Mesendoderm (in vitro differentiated cells): ENCODE results near the gene ICOS. TPM values are rescaled to one million over a fixed set of nuclear protein-coding genes. Genes with fewer than 3 reads are reported as not detected.

Experiments
- DNase-seq: peaks from one replicate; pipeline ENCODE4 v3.0.0; 2013
- H2AK5ac ChIP-seq: 2 replicates; pipeline ENCODE4 v1.6.1; 2013; ENCODE audit warnings: low read length, inconsistent platforms
- H2BK120ac ChIP-seq: 2 replicates; pipeline ENCODE4 v1.6.1; 2013; ENCODE audit warnings: low read depth, mild to moderate bottlenecking, low read length, moderate library complexity, mixed read lengths
- H2BK15ac ChIP-seq: replicated peaks from 2 replicates; pipeline ENCODE4 v1.6.1; 2013; ENCODE audit warnings: low read depth, mild to moderate bottlenecking, moderate library complexity
- H2BK5ac ChIP-seq: 2 replicates; pipeline ENCODE4 v1.6.1; 2013; ENCODE audit warnings: low read length, inconsistent platforms
- H3K18ac ChIP-seq: 2 replicates; pipeline ENCODE4 v1.6.1; 2013; ENCODE audit warnings: mild to moderate bottlenecking, low read length, mixed read lengths
- H3K23ac ChIP-seq: one replicate; pipeline ENCODE4 v1.6.1; 2013; ENCODE audit warnings: low read length
- H3K27ac ChIP-seq: 2 replicates; pipeline ENCODE4 v1.5.1; 2013; ENCODE audit warnings: low read depth, mild to moderate bottlenecking, inconsistent platforms, low read length, moderate library complexity
- H3K27me3 ChIP-seq: 2 replicates; pipeline ENCODE4 v1.6.1; 2013; ENCODE audit warnings: low read length, control low read depth, mild to moderate bottlenecking, inconsistent platforms; ENCODE audit not compliant: insufficient read depth, poor library complexity
- H3K36me3 ChIP-seq: 2 replicates; pipeline ENCODE4 v1.6.1; 2013; ENCODE audit warnings: low read length, inconsistent platforms; ENCODE audit not compliant: control insufficient read depth, insufficient read depth
- H3K4ac ChIP-seq: one replicate; pipeline ENCODE4 v1.6.1; 2013; ENCODE audit warnings: low read depth, mild to moderate bottlenecking, low read length, moderate library complexity
- H3K4me1 ChIP-seq: 2 replicates; pipeline ENCODE4 v1.6.1; 2013; ENCODE audit warnings: low read depth, low read length, inconsistent platforms; ENCODE audit not compliant: control insufficient read depth
- H3K4me2 ChIP-seq: 2 replicates; pipeline ENCODE4 v1.6.1; 2013; ENCODE audit warnings: low read length
- H3K4me3 ChIP-seq: 2 replicates; pipeline ENCODE4 v1.5.1; 2013; ENCODE audit warnings: mild to moderate bottlenecking, low read length
- H3K56ac ChIP-seq: one replicate; pipeline ENCODE4 v1.6.1; 2013; ENCODE audit warnings: low read length
- H3K79me1 ChIP-seq: 2 replicates; pipeline ENCODE4 v1.6.1; 2013; ENCODE audit warnings: low read length, inconsistent platforms
- H3K79me2 ChIP-seq: 2 replicates; pipeline ENCODE4 v1.6.1; 2013; ENCODE audit warnings: mild to moderate bottlenecking, low read length; ENCODE audit not compliant: control insufficient read depth, insufficient read depth
- H3K9ac ChIP-seq: 2 replicates; pipeline ENCODE4 v1.6.1; 2013; ENCODE audit warnings: low read length, inconsistent platforms
- H4K5ac ChIP-seq: one replicate; pipeline ENCODE4 v1.6.1; 2013; ENCODE audit warnings: low read length
- H4K8ac ChIP-seq: one replicate; pipeline ENCODE4 v1.6.1; 2013; ENCODE audit warnings: low read depth, mild to moderate bottlenecking, control low read depth, low read length, moderate library complexity
- WGBS: extraction: QIAGEN DNeasy Blood & Tissue Kit; methylation state at CpG from one replicate; pipeline ENCODE4 v1.1.7; 2013; ENCODE audit warnings: low lambda C conversion rate, missing lambda C conversion rate; ENCODE audit not compliant: insufficient coverage; ENCODE audit errors: extremely low coverage; 5-methylcytosine and 5-hydroxymethylcytosine counted together
- polyA plus RNA-seq, 2 experiments: library from polyadenylated mRNA; stranded (reverse); fragments of 200-250 nt; gene quantifications; one replicate each; pipeline ENCODE4 v1.2.3, GENCODE V29; 2013

ICOS gene, protein sequence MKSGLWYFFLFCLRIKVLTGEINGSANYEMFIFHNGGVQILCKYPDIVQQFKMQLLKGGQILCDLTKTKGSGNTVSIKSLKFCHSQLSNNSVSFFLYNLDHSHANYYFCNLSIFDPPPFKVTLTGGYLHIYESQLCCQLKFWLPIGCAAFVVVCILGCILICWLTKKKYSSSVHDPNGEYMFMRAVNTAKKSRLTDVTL
- polyA plus RNA-seq (2013, experiment 1 of 2), result 0.03 TPM
- 0.01 TPM for polyA plus RNA-seq (2013, experiment 2 of 2)

GRCh38 chr2:203936535-203936934 is at the start of gene ICOS:
Gene ICOS, plus strand, starts transcription at chr2:203936763. Its CDS starts 52 bp downstream, at chr2:203936815.
- no peak within 1 kb of the TSS for H3K27ac ChIP-seq
- no peak within 1 kb of the TSS for H3K23ac ChIP-seq
- no peaks in the 10 kb centered on the region for H3K36me3 ChIP-seq
- H3K79me1 ChIP-seq, result no peaks in the 10 kb centered on the region
- H3K79me2 ChIP-seq, result no peaks in the 10 kb centered on the region
- no peak within 1 kb of the TSS for H3K18ac ChIP-seq
- H2AK5ac ChIP-seq, result no peak within 1 kb of the TSS
- no peaks in the 10 kb centered on the region for H3K4me1 ChIP-seq
- no CpG with 5 or more reads among the region's 5 CpGs for WGBS
- H4K8ac ChIP-seq, result no peak within 1 kb of the TSS
- no peak within 1 kb of the TSS for H3K4ac ChIP-seq
- H3K56ac ChIP-seq, result no peak within 1 kb of the TSS
- H3K27me3 ChIP-seq, result no peaks in the 10 kb centered on the region
- H3K4me2 ChIP-seq, result no peak within 1 kb of the TSS
- no peak within 1 kb of the TSS for H2BK120ac ChIP-seq
- no peak within 1 kb of the TSS for H3K9ac ChIP-seq
- no peak for DNase-seq
- no peak within 1 kb of the TSS for H3K4me3 ChIP-seq
- no peak within 1 kb of the TSS for H2BK5ac ChIP-seq
- H2BK15ac ChIP-seq, result no peak within 1 kb of the TSS
- no peak within 1 kb of the TSS for H4K5ac ChIP-seq

DNA sequence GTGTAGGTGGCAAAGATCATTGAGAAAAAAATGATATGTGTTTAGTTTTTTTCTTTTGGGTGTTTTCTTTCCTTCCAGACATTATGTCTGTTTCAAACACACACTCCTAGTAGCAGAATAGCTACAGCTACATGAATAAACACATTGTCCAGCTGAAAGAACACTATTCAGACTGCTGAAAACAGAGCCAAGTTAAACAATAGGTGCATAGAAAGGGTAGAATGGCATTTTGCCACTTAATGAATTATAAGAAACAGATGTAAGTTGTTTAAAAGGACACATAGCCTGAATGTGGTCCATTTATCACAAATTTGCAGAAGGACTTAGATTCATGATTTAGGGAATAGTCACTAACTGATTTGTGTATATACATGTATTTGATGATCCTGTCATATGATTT is 48.9 kb upstream of the ICOS start:
- no peaks in the 10 kb centered on the region for H3K27me3 ChIP-seq
- no peak overlapping the region for H3K4me3 ChIP-seq
- H3K36me3 ChIP-seq, result no peaks in the 10 kb centered on the region
- H2AK5ac ChIP-seq, result no peak overlapping the region
- H2BK5ac ChIP-seq, result no peak overlapping the region
- H3K4me1 ChIP-seq, result no peaks in the 10 kb centered on the region
- no peak overlapping the region for H3K4ac ChIP-seq
- no peak overlapping the region for H2BK15ac ChIP-seq
- H3K79me2 ChIP-seq, result no peaks in the 10 kb centered on the region
- no peak overlapping the region for H3K56ac ChIP-seq
- H3K18ac ChIP-seq, result no peak overlapping the region
- no peak overlapping the region for H3K4me2 ChIP-seq
- H3K79me1 ChIP-seq, result no peaks in the 10 kb centered on the region
- H4K8ac ChIP-seq, result no peak overlapping the region
- no peak overlapping the region for H4K5ac ChIP-seq
- DNase-seq, result no peak
- no peak overlapping the region for H2BK120ac ChIP-seq
- no peak overlapping the region for H3K23ac ChIP-seq
- no peak overlapping the region for H3K9ac ChIP-seq
- H3K27ac ChIP-seq, result no peak overlapping the region

- H4K8ac ChIP-seq, result no peak overlapping the region
- H2BK120ac ChIP-seq, result no peak overlapping the region
- WGBS, result no CpG with 5 or more reads among the region's 1 CpG
- no peak overlapping the region for H4K5ac ChIP-seq
- H3K4me2 ChIP-seq, result no peak overlapping the region
- no peak overlapping the region for H3K23ac ChIP-seq
- H3K18ac ChIP-seq, result no peak overlapping the region
- H3K4me3 ChIP-seq, result no peak overlapping the region
- no peak overlapping the region for H3K4ac ChIP-seq
- H3K9ac ChIP-seq, result no peak overlapping the region
- no peak overlapping the region for H2BK5ac ChIP-seq
- H2AK5ac ChIP-seq, result no peak overlapping the region
- no peak for DNase-seq
- no peak overlapping the region for H3K56ac ChIP-seq
- H3K36me3 ChIP-seq, result no peaks in the 10 kb centered on the region
- H3K4me1 ChIP-seq, result no peaks in the 10 kb centered on the region
- H3K79me1 ChIP-seq, result no peaks in the 10 kb centered on the region
- H2BK15ac ChIP-seq, result no peak overlapping the region
- H3K27me3 ChIP-seq, result no peaks in the 10 kb centered on the region
- no peaks in the 10 kb centered on the region for H3K79me2 ChIP-seq
- no peak overlapping the region for H3K27ac ChIP-seq
Observed at GRCh38 chr2:203889542-203889941, 47.0 kb upstream of the ICOS start.

- Histone ChIP-seq H3K9ac (no peak overlapping the region), H2BK120ac (no peak overlapping the region), H2BK15ac (no peak overlapping the region), H3K79me2 (no peaks in the 10 kb centered on the region), H3K79me1 (no peaks in the 10 kb centered on the region), H4K8ac (no peak overlapping the region), H3K4ac (no peak overlapping the region), H3K27me3 (no peaks in the 10 kb centered on the region), H3K56ac (no peak overlapping the region), H2AK5ac (no peak overlapping the region), H3K4me1 (no peaks in the 10 kb centered on the region), H3K23ac (no peak overlapping the region), H3K27ac (no peak overlapping the region), H2BK5ac (no peak overlapping the region), H3K4me2 (no peak overlapping the region), H3K4me3 (no peak overlapping the region), H3K36me3 (no peaks in the 10 kb centered on the region), H3K18ac (no peak overlapping the region), H4K5ac (no peak overlapping the region)
- DNase-seq, result no peak
- WGBS, result no CpG with 5 or more reads among the region's 1 CpG
Observed at GRCh38 chr2:203889944-203890343, 46.6 kb upstream of the ICOS start.

DNA sequence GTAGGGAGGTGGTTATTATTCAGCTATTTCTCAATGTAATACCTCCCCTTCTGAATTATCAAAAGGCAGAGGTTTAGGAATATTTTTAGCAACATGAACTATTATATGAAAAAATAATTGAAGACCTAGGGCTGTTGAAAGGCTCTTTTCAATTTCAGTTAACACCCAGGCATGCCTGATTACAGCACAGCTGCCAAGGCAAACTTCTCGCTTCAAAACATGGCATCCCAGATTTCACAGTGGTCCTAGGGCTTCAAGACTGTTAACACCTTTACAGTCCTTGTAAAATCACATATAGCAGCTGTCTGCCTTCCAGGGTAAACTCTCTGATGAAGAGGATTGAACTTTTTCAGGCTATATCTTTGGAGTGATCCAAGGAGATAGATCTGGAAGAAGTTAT is 45.8 kb upstream of the ICOS start:
- Histone ChIP-seq H3K56ac (no peak overlapping the region), H3K4me1 (no peaks in the 10 kb centered on the region), H3K9ac (no peak overlapping the region), H2AK5ac (no peak overlapping the region), H4K5ac (no peak overlapping the region), H3K4ac (no peak overlapping the region), H3K4me2 (no peak overlapping the region), H2BK5ac (no peak overlapping the region), H3K4me3 (no peak overlapping the region), H3K27me3 (no peaks in the 10 kb centered on the region), H3K79me2 (no peaks in the 10 kb centered on the region), H3K23ac (no peak overlapping the region), H3K18ac (no peak overlapping the region), H3K36me3 (no peaks in the 10 kb centered on the region), H4K8ac (no peak overlapping the region), H2BK120ac (no peak overlapping the region), H3K79me1 (no peaks in the 10 kb centered on the region), H3K27ac (no peak overlapping the region), H2BK15ac (no peak overlapping the region)
- no CpG with 5 or more reads among the region's 1 CpG for WGBS
- no peak for DNase-seq

DNA sequence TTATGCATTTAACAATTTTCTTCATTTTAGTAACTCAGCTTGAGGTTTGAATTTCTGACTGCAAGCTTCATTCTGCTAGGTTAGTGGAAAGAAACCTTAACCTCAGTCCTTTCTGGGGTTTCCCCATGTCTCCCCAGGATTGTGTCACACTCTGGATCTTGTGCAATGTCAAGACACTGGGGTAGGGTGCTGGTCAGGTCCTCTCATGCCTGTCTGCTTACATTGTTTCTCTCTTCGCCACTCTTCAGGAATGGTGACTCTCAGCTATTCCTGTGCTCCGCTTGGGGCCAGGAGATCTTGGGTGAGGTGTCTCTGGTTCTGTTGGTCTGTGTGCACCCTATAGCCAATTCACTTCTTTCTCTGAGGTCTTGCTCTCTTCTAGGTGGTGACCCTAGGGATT is 45.1 kb upstream of the ICOS start:
- Histone ChIP-seq H3K23ac (no peak overlapping the region), H3K4me1 (no peaks in the 10 kb centered on the region), H3K27ac (no peak overlapping the region), H4K8ac (no peak overlapping the region), H2AK5ac (no peak overlapping the region), H4K5ac (no peak overlapping the region), H3K4me2 (no peak overlapping the region), H3K79me1 (no peaks in the 10 kb centered on the region), H3K18ac (no peak overlapping the region), H3K27me3 (no peaks in the 10 kb centered on the region), H3K79me2 (no peaks in the 10 kb centered on the region), H3K4ac (no peak overlapping the region), H3K36me3 (no peaks in the 10 kb centered on the region), H3K56ac (no peak overlapping the region), H3K9ac (no peak overlapping the region), H3K4me3 (no peak overlapping the region), H2BK5ac (no peak overlapping the region), H2BK120ac (no peak overlapping the region), H2BK15ac (no peak overlapping the region)
- WGBS, result no CpG with 5 or more reads among the region's 2 CpGs
- DNase-seq, result no peak
